Measurements from ENCODE around the gene PHACTR3.

DNA sequence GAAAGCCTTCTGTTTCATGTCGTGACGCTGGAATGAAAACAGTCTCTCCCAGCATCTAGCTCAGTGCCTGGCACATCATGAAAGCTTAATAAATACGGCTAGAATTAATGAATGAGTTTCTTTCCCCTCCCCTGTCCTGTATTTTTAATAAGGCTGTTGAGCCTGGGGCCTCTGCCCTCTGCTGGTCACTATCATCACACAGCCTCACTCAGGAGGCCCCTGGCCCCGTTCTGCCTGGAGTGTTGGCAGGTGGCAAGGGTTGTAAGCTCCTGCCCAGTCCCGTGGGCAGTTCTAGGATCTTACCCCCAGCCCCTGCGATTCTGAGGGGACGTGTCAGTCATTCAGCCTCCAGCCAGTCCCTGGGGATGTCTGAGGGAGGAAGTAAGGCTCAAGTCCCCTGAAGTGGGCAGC lies 41.4 kb downstream of the PHACTR3 start:
- TF ChIP-seq, protein P1, sequence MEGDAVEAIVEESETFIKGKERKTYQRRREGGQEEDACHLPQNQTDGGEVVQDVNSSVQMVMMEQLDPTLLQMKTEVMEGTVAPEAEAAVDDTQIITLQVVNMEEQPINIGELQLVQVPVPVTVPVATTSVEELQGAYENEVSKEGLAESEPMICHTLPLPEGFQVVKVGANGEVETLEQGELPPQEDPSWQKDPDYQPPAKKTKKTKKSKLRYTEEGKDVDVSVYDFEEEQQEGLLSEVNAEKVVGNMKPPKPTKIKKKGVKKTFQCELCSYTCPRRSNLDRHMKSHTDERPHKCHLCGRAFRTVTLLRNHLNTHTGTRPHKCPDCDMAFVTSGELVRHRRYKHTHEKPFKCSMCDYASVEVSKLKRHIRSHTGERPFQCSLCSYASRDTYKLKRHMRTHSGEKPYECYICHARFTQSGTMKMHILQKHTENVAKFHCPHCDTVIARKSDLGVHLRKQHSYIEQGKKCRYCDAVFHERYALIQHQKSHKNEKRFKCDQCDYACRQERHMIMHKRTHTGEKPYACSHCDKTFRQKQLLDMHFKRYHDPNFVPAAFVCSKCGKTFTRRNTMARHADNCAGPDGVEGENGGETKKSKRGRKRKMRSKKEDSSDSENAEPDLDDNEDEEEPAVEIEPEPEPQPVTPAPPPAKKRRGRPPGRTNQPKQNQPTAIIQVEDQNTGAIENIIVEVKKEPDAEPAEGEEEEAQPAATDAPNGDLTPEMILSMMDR (IDR thresholded peaks at IDR 0.05; ENCODE audit: low read depth, low read length, poor library complexity, severe bottlenecking): no peak
- TF ChIP-seq EZH2phosphoT487 (IDR thresholded peaks at IDR 0.05; ENCODE audit: borderline replicate concordance, low read length): no peak
